Stimulated activated CD8-positive, alpha-beta memory T cell treated with anti-CD3 and anti-CD28 coated beads, Interleukin-15, amount 100 ng/mL, for 48 hours (primary cell): ENCODE measurements around the gene TOP2B.

ENCODE experiments used
- DNase-seq, 2 donors: peaks; one replicate each; pipeline ENCODE4 v3.0.0-alpha.2; 2020; ENCODE audit warnings: low read depth in 2 of 2

The TOP2B gene

DNA sequence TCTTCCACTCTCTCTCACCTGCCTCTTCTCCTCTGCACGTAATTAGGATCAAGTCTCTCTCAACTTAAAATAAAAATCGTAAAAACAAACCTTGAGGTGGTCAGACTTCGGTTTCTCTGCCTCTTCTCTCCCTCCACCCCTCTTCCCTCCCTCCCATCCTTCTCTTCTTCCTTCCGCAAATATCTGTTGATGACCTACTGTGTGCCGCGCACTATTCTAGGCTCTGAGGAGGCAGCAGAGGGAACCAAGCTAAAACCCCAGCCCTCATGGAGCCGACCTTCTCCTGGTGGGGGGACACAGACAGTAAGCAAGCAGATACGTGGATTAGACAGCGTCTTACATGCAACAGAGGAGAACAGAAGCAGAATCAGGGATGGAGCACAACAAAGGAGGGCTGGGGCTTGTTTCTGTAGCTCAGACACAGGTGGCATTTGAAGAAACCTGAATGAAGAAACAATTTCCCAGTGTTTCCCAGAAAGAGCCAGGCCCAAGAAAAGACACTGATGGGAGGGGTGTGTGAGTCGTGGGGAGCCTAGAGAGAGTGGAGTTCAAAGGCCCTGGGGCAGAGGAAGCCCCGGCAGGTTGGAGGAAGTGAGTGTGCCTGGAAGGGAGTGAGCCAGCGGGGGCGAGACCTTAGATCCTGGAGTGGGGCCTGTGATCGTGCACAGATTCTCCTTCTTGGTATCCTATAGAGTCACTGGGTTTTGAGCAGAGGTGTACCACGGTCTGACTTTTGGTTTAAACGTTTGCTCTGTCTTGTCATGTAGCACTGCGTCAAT, 80.5 kb downstream of the TOP2B start:
- no peak for DNase-seq

DNA sequence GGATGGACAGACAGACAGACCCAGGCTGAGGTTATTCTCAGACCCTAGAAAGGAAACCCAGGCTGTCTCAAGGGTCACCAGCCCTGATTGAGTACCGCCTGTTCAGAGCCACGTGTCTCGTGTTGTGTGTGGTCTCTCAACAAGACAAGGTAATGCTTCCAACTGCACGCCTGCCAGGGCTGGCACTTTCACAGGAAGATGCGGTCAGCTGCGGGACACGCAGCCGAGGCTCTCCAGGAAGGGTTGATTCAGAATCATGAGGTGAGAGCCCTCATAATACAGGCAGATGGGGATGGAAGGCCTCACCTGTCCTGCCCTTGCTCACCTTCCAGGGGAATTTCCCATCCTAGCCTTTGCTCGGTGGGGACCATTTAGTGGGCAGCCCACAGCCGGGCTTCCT, 81.4 kb downstream of the TOP2B start:
- DNase-seq: no peak

DNA sequence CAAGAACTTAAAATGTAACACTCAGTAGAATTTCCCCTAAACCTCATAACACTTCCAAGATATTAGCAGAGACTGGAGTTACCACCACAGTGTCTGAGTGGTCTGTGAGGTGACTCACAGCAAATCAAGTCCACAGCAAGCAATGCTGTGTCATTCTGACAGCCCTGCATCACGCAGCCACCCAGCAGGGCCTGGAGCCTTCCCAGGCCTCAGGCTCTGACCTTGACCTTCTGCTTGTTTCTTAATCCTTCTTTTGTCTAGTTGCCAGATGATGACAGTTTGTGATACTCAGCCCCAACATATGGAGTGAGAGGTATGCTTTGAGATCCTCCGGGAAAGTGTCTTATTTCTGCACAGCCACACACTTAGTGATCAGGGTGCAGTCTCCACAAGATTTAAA, 82.5 kb downstream of the TOP2B start:
- no peak for DNase-seq

DNA sequence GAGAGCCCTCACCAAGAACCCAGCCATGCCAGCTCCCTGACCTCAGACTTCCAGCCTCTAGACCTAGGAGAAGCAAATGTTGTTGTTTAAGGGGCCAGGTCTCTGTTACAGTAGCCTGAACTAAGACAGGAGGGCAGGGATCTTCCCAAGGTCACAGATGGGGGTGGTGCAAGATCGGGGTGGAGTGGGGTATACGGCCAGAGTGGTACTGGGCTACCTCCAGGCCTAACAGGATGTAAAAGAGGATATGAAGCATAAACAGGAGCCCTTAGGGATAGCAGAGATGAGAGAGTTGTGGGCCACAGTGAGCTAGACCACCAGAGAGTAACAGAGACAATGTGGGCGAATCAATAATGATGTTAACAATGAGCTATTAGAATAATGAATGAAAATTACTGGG, 82.9 kb downstream of the TOP2B start:
- DNase-seq: no peak

DNA sequence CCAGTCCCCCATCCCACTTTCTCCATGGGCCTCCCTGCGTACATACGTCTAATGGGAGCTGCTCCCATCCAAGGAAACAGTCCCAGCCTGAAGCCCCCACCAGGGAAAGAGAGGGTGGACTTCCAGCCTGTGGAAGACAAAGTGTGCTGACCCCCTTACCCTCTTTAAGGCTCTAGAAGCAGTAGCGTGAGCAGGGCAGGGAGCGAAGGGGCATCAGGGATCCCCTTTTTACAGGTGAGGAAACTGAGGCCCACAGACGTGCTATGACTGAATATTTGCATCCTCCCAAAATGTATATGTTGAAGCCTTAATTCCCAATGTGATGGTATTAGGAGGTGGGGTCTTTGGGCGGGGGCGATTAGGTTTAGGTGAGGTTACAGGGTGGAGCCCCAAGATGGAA, 83.4 kb downstream of the TOP2B start:
- no peak for DNase-seq

DNA sequence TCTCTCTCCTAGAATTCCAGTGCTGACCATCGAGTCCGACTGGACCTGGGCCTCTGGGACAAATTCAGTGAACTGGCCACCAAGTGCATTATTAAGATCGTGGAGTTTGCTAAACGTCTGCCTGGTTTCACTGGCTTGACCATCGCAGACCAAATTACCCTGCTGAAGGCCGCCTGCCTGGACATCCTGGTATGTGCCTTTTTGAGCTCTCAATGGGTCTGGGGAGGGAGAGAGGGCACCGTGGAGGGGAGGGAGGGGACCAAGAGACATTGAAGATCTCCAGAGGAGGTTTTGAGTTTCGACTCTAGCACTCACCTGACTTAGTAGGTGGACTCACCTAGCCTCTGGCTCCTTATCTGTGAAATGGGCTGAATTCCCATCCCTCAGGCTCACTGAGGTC, 84.2 kb downstream of the TOP2B start:
- no peak for DNase-seq

DNA sequence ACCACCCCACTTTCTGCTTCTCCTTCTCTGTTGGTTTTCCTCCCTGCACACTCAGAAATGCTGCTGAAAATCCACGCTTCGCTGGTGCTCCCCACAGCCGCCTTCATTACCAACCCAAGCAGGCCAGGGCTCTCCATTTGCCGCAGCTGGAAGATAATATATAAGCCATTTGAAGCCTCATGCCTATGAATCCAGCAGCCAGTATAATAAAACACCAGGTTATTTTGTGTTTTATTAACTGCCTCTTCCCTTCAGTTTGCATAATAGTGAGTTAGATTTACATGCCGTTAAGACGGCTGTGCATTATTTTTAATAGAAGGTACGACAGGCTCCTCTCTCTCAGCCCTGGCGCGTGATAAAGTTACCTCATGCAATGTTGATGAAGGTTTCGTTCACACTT, 86.6 kb downstream of the TOP2B start:
- no peak for DNase-seq

DNA sequence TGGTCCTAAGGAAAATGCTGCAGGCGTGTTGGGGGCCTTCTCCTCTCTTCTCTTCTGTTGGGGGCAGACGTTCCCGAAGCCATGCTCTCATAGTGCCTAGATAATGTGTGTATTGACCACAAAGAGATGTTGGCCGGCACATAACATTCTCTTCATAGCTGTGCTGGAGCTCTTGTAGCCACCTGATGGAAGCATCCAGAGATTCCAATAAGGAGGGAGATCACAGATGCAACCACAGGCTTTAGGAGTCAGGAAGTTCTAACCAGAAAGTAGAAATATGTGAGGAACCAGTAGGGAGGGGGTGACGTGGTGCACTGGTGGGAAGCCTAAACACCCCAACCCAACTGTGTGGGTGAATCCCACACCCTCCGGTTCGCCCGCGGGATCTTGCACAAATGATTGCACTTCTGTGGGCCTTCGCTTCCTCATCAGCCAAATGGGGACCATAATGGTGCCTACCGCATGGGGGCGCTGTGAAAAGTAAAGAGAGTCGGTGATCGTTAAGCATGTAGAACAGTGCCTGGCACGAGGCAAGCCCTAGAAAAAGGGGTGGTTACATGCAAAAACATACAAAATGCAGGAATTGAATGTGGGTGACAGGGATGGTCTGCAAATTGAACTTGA, 87.8 kb downstream of the TOP2B start:
- no peak for DNase-seq

DNA sequence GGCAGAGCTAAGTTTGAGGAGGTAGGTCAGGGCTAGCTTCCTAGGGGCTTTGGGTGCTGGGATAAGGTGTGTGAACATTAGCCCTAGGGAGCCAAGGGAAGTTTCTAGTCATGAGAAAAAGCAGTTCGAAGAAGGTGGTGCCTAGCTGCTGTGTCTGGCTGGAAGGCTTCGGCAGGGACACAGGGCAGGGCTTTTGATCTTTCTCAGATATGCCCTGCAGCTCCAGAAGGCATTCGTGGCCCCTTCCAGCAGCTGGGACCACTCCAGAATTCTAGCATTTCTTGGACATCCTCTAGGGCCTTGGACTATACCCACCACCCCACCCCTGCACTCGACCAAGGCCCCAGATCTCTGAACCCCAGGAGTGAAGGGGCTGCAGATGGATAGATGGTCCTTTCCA, 88.6 kb downstream of the TOP2B start:
- no peak for DNase-seq

DNA sequence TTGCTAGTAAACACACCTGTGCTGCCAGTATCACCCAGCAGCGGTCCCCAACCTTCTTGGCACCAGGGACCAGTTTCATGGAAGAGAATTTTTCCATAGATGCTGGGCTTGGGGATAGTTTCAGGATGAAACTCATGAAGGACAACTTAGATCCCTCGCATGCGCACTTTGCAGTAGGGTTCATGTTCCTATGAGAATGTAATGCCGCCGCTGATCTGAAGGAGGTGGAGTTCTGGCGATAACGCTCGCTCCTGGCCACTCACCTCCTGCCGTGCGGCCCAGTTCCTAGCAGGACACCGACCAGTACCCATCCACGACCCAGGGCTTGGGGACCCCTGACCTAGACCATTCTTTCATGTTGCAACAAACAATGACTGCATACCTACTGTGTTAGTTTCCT, 89.7 kb downstream of the TOP2B start:
- DNase-seq: no peak

DNA sequence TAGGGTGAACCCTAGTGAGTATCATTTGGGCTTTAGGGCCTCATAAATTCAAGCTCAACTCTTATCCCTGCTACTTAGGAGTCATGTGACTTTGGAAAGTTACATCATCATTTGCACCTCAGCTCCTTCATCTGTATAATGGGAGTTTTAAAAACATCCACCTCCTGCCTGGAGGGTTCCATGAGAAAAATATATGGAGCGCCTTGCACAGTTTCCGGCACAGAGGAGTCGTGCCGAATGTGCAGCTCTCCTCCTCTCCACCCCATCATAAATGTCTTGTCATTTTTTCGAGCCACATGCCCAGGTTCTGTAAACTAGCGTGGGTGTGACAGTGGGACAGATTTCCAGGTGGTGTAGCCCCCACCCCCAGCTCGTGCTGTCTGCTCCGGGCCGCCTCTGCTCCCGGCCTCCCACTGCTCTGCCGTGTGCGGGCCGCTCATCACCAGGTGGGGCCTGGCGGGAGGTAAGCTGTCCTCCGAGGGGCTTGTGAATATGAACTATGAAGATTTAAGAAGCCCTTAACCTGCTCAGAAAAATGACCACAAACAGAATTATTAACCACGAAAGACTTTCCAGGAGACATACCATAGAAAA, 90.4 kb downstream of the TOP2B start:
- DNase-seq: no peak

DNA sequence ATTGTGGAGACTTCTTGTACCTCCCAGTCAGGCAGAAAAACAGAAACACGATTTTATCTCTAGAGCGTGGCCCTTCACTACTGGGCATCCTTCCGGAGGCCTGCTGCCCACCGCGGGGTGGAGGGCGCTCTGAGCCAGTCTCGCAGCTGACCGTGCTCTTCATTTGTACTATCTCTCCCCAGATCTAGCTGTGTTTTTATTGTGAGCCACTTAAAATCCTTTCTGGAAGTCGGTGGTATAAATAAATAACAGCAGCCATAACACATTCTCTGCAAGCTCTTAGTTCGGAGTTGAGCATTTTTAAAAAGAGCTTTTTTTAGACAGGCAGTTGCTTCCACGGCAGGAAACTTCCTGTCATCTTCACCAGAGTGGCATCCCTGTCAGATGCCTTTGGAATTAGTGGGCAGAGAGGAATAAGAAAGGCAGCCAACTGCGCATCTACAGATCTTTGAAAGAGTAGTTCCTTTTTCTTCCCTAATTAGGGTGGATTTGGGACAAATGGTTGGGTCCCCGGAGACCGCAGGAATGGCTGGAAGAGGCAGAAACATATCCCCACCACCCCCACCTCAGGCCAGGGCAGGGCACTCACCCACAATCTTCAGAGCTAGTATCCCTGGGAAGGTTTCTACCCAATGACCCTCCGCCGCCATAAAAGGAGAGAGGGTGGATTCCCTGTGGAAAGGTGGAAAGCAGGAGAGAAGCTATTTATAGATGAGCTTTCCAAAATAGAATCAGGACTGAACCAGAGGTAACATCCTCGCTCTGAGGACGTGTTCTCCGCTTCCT, 91.1 kb downstream of the TOP2B start:
- DNase-seq: no peak

DNA sequence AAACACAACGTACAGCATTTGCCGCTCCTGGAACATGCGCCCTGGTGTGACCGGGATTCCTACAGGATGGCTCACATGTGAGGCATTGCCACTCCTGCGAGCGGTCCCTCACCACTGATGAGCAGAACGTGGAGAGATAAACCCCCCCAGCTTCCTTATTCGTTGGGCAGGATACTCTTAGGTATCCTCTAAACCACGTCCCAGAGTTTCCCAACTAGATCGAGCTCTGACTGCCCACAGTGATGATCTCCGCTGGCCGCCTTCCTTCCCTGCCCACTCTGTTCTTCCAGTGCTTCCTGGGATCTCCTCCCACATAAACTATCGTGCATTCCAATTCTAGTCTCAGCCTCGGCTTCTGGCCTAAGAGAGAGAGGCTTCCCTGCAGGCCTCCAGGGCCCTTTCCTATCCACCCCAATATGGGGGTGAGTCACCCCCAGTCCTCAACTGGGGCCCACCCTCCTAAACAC, 91.8 kb downstream of the TOP2B start:
- no peak for DNase-seq

DNA sequence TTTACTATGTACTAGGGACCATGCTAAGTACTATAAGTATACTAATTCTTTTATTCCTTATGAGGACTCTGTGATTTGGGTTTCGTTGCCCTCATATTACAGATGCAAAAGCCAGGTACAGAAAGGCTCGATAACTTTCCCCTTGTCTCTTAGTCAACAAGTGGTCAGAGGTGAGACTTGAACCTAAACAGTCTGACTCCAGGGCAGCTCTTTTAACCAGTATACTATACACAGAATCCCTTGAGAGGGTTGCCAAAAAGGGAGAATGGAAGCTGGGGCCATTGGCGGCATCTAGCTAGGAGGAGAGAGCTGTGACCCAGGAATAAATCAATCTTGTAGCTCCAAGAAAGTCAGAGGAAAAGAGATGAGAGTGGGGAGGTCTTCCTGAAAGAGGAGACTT, 92.4 kb downstream of the TOP2B start:
- no peak for DNase-seq

DNA sequence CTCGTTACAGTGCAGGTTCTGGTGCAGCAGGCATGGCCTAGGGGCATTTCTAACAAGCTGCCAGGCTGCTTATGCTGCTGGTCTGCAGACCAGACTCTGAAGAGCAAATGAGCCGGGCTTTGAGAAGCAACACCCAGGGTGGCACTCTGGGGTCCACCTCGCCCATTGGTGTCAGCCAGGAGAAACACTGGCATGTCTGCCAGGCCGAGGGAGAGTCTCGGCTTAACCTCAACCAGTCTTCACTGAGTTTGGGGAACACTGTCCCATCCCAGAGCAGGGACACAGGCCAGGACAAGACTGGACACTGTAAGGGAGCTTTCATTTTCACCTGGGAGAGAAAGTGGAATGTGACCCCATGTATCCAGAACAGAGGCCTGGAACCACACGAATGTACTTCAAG, 93.4 kb downstream of the TOP2B start:
- DNase-seq: no peak

DNA sequence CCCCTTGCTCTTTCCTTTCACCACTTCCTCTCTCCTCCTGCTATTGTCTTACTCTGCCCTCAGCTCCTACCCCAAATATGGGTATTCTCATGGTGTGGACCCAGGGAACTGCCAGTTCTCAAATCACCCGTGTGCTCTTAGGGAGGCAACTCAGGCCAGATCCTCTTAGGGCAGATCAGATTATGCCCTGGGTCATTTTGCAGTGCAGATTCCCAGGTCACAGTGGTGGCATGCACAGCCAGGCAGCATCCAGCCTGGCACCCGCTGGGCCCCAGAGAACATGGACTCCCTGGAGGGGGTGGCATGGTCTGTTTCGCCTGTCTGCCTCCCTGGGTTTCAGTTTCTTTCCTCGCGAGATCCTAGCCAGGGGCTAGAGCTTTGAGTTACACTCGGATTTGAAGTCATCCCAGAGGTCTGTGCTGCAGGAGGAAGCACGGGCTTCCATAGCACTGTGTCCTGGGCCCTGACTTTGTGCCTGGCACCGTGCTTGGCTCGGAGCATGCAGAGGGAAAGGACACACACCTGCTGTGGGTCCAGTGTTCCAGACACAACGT, 96.1 kb downstream of the TOP2B start:
- DNase-seq: no peak

DNA sequence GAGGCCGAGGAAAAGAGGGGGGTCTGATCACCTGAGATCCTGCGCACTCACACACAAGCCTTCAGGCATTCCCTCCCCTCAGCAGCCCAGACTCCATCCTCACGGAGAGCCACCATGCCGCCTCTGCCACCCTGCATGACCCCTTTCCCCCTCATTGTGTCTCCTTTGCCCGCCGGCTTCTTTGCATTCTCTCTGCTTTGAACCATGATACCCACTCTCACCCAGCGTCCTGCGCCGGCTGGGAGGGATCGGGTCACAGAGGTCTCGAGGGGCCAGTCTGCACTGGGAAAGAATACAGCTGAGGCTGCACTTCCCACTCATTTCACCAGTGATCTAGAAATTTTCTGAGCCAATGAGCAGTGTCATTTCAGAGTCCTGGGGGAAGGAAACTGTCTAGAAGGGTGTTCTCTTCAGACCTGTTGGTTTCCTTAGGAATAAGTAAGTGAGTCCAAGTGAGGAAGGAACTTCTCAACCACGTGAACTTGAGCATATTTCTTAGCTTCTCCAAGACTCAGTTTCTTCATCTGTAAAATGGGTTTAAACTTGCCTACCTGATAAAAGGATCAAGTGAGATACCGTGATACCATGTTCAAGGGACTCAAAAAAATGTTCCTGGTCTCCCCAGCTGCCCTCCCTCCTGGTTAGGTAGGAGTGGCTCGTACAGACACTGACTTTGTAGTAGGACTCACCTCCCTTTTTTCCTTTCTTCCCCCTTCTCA, 96.7 kb downstream of the TOP2B start:
- no peak for DNase-seq

DNA sequence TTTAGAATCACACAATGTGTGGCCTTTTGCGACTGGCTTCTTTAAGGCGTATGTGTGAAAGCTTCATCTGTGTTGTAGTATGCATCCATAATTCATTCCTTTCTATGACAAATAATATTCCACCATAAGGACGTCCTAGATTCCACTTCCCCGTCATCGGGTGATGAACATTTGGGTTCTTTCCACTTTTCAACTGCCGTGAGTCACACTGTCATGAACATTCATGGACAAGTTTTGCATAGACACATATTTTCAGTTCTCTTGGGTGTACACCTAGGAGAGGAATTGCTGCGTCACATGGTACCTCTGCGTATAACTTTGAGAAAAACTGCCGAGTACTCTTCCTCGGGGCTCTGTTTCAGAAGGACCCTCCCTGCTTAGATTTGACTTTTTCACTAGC, 97.3 kb downstream of the TOP2B start:
- no peak for DNase-seq

DNA sequence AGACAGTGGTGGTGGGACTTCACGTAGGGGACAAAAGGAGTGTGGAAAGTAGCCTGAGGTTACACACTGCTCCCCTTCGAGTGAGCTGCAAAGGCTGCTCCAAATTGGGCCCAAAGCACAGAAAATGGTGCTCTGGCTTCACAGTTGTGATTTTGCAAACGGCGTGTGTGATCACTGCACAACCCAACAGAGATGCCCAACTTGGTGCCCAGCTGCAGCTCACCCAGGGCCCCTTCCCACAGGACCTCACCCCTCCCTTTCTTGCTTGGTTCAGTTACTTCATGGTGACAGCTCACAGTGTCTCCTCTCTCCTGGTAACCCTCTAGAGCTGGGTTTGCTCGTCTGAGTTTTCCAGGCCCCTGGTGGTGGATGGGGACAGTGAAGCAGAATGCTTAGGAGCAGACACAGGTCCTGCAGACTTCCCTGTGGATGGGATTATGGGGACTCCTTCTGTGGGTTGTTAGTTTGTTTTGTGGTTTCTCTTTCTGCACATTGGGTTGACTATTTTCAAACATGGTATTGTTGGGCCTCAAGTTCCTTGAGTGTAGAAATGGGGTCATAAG, 98.3 kb downstream of the TOP2B start:
- no peak for DNase-seq

DNA sequence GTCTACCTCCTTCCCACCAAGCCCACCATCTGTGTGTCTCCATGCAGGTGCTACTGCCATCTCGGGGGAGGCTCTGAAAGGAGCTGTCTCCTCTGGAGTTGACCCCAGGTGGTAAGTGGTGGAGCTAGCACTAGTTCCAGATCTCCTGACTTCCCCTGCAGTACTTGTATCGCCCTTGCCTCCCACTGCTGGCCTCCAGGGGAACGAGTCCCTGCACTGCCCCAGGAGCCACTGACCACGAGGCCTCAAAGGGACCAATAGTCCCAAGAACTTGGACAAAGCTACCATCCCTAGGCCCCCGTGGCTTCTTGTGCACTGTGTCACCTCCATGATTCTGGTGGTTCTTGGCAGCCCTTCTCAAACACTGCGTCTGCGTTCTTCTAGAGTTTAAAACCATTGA, 98.9 kb downstream of the TOP2B start:
- DNase-seq: no peak

DNA sequence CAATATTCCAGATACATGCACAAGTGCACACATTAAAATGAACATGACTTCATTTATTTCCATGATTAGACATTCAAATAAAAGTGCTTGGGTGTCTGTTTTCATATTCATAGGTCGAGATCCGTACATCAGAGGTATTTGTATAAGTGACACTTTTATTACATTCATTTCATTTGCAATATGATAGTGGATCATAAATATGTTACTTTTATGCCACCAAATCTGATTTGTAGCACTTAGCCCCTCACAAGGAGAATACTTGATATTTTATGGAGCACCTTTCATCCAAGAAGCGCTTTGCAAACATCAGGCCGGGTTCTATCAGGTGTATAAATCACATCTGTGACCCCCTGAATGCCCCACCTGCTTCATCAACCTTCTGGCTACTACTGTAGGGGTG, 100.6 kb downstream of the TOP2B start:
- no peak for DNase-seq
